Heart left ventricle (tissue), 16 donors: ENCODE results near the gene ARL13B. TPM values are rescaled to one million over a fixed set of nuclear protein-coding genes. Genes with fewer than 3 reads are reported as not detected.
A peak's percentile ranks its signal among the peaks of the same experiment; 100 is the strongest.

Experiments used
- ATAC-seq, 4 donors: fragments of 200-7000 bp; cut with Tn5 transposase; one replicate each; pipeline ENCODE4 v1.9.1; 2020 to 2022; ENCODE audit warnings: moderate library complexity in 4 of 4, mild to moderate bottlenecking in 3 of 4, moderate number of reproducible peaks in 1 of 4
- DNase-seq, 5 donors: peaks; one replicate each; pipeline ENCODE4 v3.0.0-alpha.2; 2020
- H3K27ac ChIP-seq, 12 donors: fragments of 200-600 bp; sonication (generic) in 4 of 12; one replicate each; pipeline versions ENCODE4 v1.5.0 to v1.8.0; 2016 to 2022; ENCODE audit warnings: mild to moderate bottlenecking in 2 of 12
- H3K27me3 ChIP-seq, 9 donors: fragments of 200-600 bp; sonication (generic) in 2 of 9; one replicate each; pipeline versions ENCODE4 v1.5.1 to v1.8.0; 2016 to 2022; ENCODE audit warnings: mild to moderate bottlenecking in 3 of 9
- H3K36me3 ChIP-seq, 9 donors: fragments of 200-600 bp; sonication (generic) in 2 of 9; one replicate each; pipeline versions ENCODE4 v1.5.0 to v1.8.0; 2018 to 2022; ENCODE audit warnings: mild to moderate bottlenecking in 2 of 9
- H3K4me1 ChIP-seq, 12 donors: fragments of 200-600 bp; sonication (generic) in 4 of 12; one replicate each; pipeline versions ENCODE4 v1.5.0 to v1.8.0; 2016 to 2022; ENCODE audit warnings: mild to moderate bottlenecking in 3 of 12
- H3K4me3 ChIP-seq, 12 donors: fragments of 200-600 bp; sonication (generic) in 4 of 12; one replicate each; pipeline versions ENCODE4 v1.5.0 to v1.8.0; 2017 to 2022; ENCODE audit warnings: mild to moderate bottlenecking in 9 of 12, moderate library complexity in 4 of 12
- H3K9me3 ChIP-seq, 12 donors: fragments of 200-600 bp; sonication (generic) in 4 of 12; one replicate each; pipeline versions ENCODE4 v1.5.0 to v1.8.0; 2016 to 2022; ENCODE audit warnings: mild to moderate bottlenecking in 1 of 12
- POLR2A ChIP-seq, 2 donors: fragments of 450-650 bp; IDR thresholded peaks; one replicate each; pipeline ENCODE4 v1.6.1; 2017; ENCODE audit warnings: antibody characterized with exemption in 2 of 2, mild to moderate bottlenecking in 2 of 2, moderate library complexity in 2 of 2
- WGBS, 4 donors: extraction: QIAGEN DNeasy Blood & Tissue Kit in 2 of 4; methylation state at CpG; one replicate each; pipeline versions ENCODE4 v1.1.5 to v1.1.7; 2013 to 2018; 5-methylcytosine and 5-hydroxymethylcytosine counted together
- intact Hi-C, 10 donors: fragments of 100-400 bp; cut with DNase I; formaldehyde crosslinking; loops; one replicate each; pipeline versions ENCODE4 v1.11.1 to v1.14.2; 2022
- polyA plus RNA-seq, 2 donors: library from polyadenylated mRNA; stranded (reverse); fragments of 200-250 nt; gene quantifications; one replicate each; pipeline ENCODE4 v1.2.3, GENCODE V29; 2013
- total RNA-seq, 9 donors: library from RNA; depleted of rRNA in 2 of 9; stranded (reverse); fragments of >200 nt in 2 of 9; fragmentation: NEBNext Ultra II Directional in 3 of 9; extraction: Animal tissue kit (Norgen Biotek cat#: 25700) in 3 of 9; gene quantifications; one replicate each; pipeline versions ENCODE4 v1.1.0 to v1.2.4, GENCODE V29; 2016 to 2023
- TF ChIP-seq, protein P1 (sequence below), 12 donors: fragments of 200-600 bp; sonication (generic) in 4 of 12; IDR thresholded peaks; one replicate each; pipeline versions ENCODE4 v1.5.0 to v1.8.0; 2018 to 2022; ENCODE audit warnings: antibody characterized with exemption in 12 of 12, mild to moderate bottlenecking in 5 of 12
- donor health status: ischemic (EF 13 %, LVEDD 7.1; RV severe dilation, severe dysfunction).
- donor health status: healthy with polysubstance abuse.
- donor health status: DM: no; HTN: yes; CAD: no.
- donor health status: DM: no; HTN: no; CAD: no.
- donor health status: ischemic (EF 25% LVEDD 6.9; RV normal size, moderate dysfunction).
- donor health status: ischemic (EF 25% LVEDD 5.7; RV mildly dilated, moderate dysfunction).
- donor health status: healthy.
- donor health status: DM: yes; HTN: yes; CAD: no.
- donor health status: ischemic (EF 35%, LVEDD 5.7; RV mildly dilated, moderate dysfunction).
- donor health status: nonischemic (EF 11% LVEDD 7.7; RV severe dilation, severe dysfunction).
- donor health status: DM: yes; HTN: yes; CAD: no.
- donor health status: PGD.
- donor health status: ischemic (EF 29% LVEDD 5.4; RV normal size, mild dysfunction).
- donor health status: nonischemic (EF 23%, LVEDD 6.1; RV moderate dilation, normal function).

Gene ARL13B
- total and polyA plus RNA-seq, 11 donors = 1.7 to 9.0 (median 5.3) TPM

DNA sequence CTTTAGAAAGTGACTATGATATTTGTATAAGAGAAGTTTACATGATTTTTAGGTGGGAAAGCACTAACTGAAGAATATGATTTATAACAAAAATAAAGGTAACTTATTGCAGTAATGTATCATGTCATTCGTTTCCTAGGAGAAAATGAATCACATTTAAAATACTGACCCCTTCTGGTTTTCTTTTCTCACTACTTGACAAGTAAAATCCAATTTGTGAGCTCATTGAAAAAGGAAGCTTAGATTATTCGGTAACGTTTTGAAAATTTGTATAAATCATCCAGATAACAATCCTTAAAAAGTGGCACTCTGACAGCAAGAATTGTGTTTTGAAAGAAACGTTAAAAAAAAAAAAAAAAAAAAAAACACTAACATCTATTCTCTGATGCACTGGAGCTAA lies 121.9 kb downstream of the ARL13B start:
- ATAC-seq = no peak
- no peak for TF ChIP-seq POLR2A (IDR thresholded peaks at IDR 0.05)
- TF ChIP-seq, protein P1, sequence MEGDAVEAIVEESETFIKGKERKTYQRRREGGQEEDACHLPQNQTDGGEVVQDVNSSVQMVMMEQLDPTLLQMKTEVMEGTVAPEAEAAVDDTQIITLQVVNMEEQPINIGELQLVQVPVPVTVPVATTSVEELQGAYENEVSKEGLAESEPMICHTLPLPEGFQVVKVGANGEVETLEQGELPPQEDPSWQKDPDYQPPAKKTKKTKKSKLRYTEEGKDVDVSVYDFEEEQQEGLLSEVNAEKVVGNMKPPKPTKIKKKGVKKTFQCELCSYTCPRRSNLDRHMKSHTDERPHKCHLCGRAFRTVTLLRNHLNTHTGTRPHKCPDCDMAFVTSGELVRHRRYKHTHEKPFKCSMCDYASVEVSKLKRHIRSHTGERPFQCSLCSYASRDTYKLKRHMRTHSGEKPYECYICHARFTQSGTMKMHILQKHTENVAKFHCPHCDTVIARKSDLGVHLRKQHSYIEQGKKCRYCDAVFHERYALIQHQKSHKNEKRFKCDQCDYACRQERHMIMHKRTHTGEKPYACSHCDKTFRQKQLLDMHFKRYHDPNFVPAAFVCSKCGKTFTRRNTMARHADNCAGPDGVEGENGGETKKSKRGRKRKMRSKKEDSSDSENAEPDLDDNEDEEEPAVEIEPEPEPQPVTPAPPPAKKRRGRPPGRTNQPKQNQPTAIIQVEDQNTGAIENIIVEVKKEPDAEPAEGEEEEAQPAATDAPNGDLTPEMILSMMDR (IDR thresholded peaks at IDR 0.05) = peak in 1 of 12 donors; percentile 12
- H3K9me3 ChIP-seq = no peaks in the 10 kb centered on the region
- no peak overlapping the region for H3K4me3 ChIP-seq
- H3K27me3 ChIP-seq = no peaks in the 10 kb centered on the region
- H3K36me3 ChIP-seq = peaks cover 0 to 91% (median 69%) of the 10 kb centered on the region in 9 donors
- no peak overlapping the region for H3K27ac ChIP-seq
- intact Hi-C loops = no loop called here
- 70 to 78% (median 72%) methylated on average over 4 of the region's 4 CpGs for WGBS, 4 donors
- H3K4me1 ChIP-seq = peaks cover 0 to 16% (median 0%) of the 10 kb centered on the region in 12 donors
- no peak for DNase-seq

Other genes starting within 250 kb of the ARL13B start
- 100 to 1,000 TPM in 3 of 9 donors, 10 to 100 TPM in 6; 45.9 to 203 (median 69.3) TPM for gene PROS1, start 6.3 kb upstream of the ARL13B start, total RNA-seq
- gene PROS1, start 6.3 kb upstream of the ARL13B start, polyA plus RNA-seq = 10 to 100 TPM; 20.4 to 44.4 TPM
- gene STX19, start 48.4 kb downstream of the ARL13B start, total RNA-seq = under 1 TPM in 1 of 9 donors, not detected in 8; 0.25 TPM
- not detected for gene STX19, start 48.4 kb downstream of the ARL13B start, polyA plus RNA-seq
- gene DHFR2, start 82.8 kb downstream of the ARL13B start, total RNA-seq = 1 to 10 TPM; 1.6 to 5.4 (median 3.7) TPM
- 1 to 10 TPM; 2.3 to 2.7 TPM for gene DHFR2, start 82.8 kb downstream of the ARL13B start, polyA plus RNA-seq
- gene NSUN3, start 82.9 kb downstream of the ARL13B start, total RNA-seq = 10 to 100 TPM in 1 of 9 donors, 1 to 10 TPM in 8; 4.1 to 11.2 (median 7.5) TPM
- 1 to 10 TPM; 2.9 to 7.2 TPM for gene NSUN3, start 82.9 kb downstream of the ARL13B start, polyA plus RNA-seq